ES-I3 (cell line): ENCODE results near the gene GLYAT.
"Not testable (repeated sequence)": the region's sequence is repeated elsewhere in the genome, so short reads cannot be mapped to it uniquely, and the experiment has no call there.

Experiments
- H3K36me3 ChIP-seq: 2 replicates; pipeline ENCODE4 v1.6.1; 2013; ENCODE audit warnings: mild to moderate bottlenecking, low read length, control low read depth, moderate library complexity; ENCODE audit not compliant: insufficient read depth
- H3K4me1 ChIP-seq: 2 replicates; pipeline ENCODE4 v1.6.1; 2013; ENCODE audit warnings: mild to moderate bottlenecking, control low read depth, low read length; ENCODE audit not compliant: insufficient read depth
- H3K9ac ChIP-seq: 2 replicates; pipeline ENCODE4 v1.6.1; 2013; ENCODE audit warnings: low read depth, mild to moderate bottlenecking, low read length, moderate library complexity
- H3K9me3 ChIP-seq: 2 replicates; pipeline ENCODE4 v1.6.1; 2013; ENCODE audit warnings: mild to moderate bottlenecking, low read length, moderate library complexity; ENCODE audit not compliant: control insufficient read depth, insufficient read depth

Gene GLYAT

DNA sequence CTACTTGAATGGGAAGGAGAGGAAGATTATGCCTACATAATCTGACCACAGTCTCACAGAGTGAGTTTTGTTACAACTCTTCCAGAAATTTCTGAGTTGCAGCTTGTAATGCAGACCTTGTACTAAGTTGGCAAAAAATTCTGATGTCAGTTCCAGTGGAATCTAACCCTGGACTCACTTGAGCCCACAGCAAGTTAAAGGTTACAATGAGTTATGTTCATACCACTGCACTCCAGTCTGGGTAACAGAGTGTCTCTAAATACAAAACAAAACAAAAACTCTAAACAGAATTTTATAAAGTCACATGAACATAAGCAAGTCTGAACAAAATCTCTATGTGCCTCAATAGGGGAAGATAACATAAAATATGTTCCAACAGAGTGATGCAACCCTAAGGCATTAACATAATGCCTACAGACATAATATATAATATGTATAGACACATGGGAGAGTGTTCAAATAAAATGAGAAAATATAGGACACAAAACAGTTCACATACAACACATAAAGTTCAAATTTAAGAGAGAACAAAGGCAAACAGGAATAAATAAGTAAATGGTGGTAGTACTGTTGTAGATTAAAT lies 1.1 kb downstream of the GLYAT start:
- Histone ChIP-seq H3K9ac (no peak overlapping the region), H3K9me3 (no peaks in the 10 kb centered on the region), H3K4me1 (no peaks in the 10 kb centered on the region), H3K36me3 (no peaks in the 10 kb centered on the region)

- Histone ChIP-seq H3K4me1 (no peaks in the 10 kb centered on the region), H3K9me3 (no peaks in the 10 kb centered on the region), H3K36me3 (no peaks in the 10 kb centered on the region), H3K9ac (no peak overlapping the region)
These were observed 4.3 kb downstream of the GLYAT start for GRCh38 chr11:58727415-58727797.

- H3K36me3 ChIP-seq, result no peaks in the 10 kb centered on the region
- H3K4me1 ChIP-seq, result no peaks in the 10 kb centered on the region
- H3K9me3 ChIP-seq, result no peaks in the 10 kb centered on the region
- no peak overlapping the region for H3K9ac ChIP-seq
These were observed 4.9 kb downstream of the GLYAT start for GRCh38 chr11:58726737-58727414.

DNA sequence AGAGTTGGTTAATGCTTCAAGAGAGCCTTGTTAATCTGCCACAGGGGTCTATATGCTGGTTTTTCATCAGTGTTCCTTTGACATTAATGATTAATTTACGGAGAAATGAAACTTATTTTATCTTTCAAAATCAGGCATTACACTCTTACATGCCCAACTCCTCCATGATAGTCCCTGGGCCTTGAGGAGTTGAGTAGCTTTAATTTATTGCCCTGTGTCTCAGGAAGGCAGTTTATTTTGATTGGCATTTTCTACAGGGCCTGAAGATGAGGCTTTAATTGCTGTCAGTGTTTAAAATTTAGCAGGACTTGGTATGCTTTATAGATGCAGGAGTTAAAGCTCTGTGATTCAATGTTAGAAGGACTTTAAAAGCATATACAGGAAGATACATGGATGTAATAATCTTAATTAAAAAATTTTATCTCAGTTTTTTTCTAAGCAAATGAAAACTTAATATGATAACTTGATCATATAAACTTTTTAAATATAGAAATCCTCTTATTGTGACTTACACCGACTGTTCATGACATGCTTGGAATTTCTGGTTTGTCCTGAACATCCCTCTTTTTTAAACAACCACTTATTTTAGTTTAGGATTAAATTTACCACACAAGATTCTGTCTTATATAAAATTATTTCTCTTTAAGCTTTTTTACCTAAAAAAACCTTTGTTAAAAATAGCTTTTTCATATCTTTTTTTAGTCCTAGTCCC lies 12.2 kb downstream of the GLYAT start:
- no peak overlapping the region for H3K9ac ChIP-seq
- no peaks in the 10 kb centered on the region for H3K36me3 ChIP-seq
- no peaks in the 10 kb centered on the region for H3K4me1 ChIP-seq
- peaks cover 5% of the 10 kb centered on the region; the same call in 1 of the 2 replicates for H3K9me3 ChIP-seq

DNA sequence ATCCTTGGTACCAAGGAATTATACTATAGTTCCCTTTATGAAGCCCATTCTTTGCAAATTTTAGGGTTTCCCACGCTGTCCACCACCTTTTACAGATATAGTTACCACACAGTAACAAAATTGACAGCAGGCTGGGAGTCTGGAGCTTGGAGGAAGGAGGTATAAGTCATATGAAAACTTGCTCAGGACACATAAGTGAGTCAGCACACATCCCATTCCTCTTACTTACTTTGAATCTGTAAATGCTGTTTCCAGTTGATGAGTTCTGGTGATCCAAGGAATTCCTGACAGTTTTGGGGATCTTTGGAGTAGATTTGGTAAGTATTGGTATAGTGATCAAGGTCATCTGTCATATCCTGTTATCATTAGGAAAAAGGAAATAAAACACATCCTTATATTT lies 19.2 kb downstream of the GLYAT start:
- Histone ChIP-seq H3K9me3 (no peaks in the 10 kb centered on the region; the same call in 1 of the 2 replicates), H3K9ac (no peak overlapping the region), H3K4me1 (no peaks in the 10 kb centered on the region), H3K36me3 (no peaks in the 10 kb centered on the region)

GRCh38 chr11:58711832-58712231 lies 19.9 kb downstream of the GLYAT start:
- no peaks in the 10 kb centered on the region for H3K4me1 ChIP-seq
- H3K9me3 ChIP-seq, result no peaks in the 10 kb centered on the region
- no peak overlapping the region for H3K9ac ChIP-seq
- no peaks in the 10 kb centered on the region for H3K36me3 ChIP-seq

DNA sequence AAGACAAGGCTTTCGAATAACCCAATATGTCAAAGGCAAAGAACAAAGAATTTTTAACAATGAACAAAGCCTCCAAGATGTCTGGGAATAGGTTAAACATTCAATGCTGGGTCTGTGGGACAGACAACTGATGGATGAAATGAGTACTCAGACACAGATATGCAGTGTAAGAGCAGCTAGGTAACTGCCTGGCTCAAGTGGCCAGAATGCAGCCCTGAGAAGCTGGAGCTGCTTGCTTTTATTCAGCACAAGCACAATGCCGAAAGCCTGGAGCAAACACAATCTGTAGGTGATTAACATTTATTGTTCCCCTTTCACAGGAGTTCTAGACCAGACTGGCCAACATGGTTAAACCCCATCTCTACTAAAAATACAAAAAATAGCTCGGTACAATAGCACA lies 24.0 kb downstream of the GLYAT start:
- Histone ChIP-seq H3K9me3 (no peaks in the 10 kb centered on the region), H3K36me3 (no peaks in the 10 kb centered on the region), H3K9ac (no peak overlapping the region), H3K4me1 (no peaks in the 10 kb centered on the region)

DNA sequence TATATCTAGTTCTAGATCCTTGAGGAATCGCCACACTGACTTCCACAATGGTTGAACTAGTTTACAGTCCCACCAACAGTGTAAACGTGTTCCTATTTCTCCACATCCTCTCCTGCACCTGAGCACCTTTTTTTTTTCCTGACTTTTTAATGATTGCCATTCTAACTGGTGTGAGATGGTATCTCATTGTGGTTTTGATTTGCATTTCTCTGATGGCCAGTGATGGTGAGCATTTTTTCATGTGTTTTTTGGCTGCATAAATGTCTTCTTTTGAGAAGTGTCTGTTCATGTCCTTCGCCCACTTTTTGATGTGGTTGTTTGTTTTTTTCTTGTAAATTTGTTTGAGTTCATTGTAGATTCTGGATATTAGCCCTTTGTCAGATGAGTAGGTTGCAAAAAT lies 34.9 kb downstream of the GLYAT start:
- H3K9me3 ChIP-seq, H3K36me3 ChIP-seq, H3K9ac ChIP-seq: not testable (repeated sequence)

DNA sequence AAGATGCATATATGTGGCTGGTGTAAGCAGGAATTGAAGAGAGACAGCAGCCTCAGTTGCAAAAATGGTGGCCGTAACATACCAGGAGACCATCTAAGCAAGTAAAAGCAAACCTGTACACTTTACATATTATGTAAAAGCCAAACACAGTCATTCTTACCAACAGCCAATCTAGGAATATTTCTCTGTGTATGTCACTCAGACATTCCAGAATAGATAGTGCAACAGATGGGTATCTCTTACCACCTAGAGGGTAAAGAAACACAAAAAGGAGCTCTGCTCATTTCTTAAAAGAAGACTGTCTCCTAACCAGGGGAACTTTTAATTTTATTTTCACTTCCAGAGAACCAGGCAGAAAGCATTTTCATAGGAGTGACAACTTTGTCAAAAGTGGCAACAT lies 38.7 kb downstream of the GLYAT start:
- H3K9ac ChIP-seq, result no peak overlapping the region
- no peaks in the 10 kb centered on the region for H3K4me1 ChIP-seq
- no peaks in the 10 kb centered on the region for H3K9me3 ChIP-seq
- no peaks in the 10 kb centered on the region for H3K36me3 ChIP-seq

More for the DNA sequence above, 34.9 kb downstream of the GLYAT start:
- not testable (repeated sequence) for H3K4me1 ChIP-seq

- Histone ChIP-seq H3K9ac (no peak overlapping the region), H3K9me3 (no peaks in the 10 kb centered on the region), H3K36me3 (no peaks in the 10 kb centered on the region), H3K4me1 (no peaks in the 10 kb centered on the region)
These were observed 40.1 kb downstream of the GLYAT start for GRCh38 chr11:58691675-58692074.

DNA sequence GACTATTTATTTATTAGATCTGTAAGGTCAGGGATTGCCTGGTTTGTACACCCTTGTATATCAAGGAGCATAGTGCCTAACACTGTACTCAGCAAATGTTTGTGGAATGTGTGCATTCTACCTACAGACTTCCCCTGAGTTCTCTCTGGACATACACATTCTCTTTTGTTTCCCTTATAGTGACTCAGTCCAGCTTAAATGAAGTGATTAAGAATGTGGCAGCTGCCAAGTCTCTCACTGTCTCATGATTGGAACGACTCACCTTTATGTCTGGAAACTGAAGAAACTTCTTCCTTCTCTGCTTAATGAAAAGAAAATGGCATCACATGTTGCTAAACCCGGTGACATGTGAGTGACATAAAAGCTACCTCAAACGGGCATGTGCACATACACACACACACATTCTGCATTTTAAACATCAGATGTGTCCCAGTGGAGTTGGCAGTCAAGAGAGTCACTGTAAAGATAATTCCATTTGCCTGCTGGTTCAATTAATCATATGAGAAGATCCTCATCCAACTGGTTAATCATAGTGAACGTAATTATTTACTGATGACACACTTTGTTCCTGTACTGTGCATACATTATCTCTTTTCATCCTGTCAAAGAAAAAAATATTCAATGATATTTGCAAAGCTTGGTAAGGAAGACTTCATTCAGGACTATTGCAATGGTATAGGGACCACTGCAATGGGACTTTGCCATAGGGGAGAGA lies 42.8 kb downstream of the GLYAT start:
- Histone ChIP-seq H3K9me3 (no peaks in the 10 kb centered on the region), H3K9ac (no peak overlapping the region), H3K36me3 (no peaks in the 10 kb centered on the region), H3K4me1 (no peaks in the 10 kb centered on the region)

- Histone ChIP-seq H3K9ac (no peak overlapping the region), H3K36me3 (no peaks in the 10 kb centered on the region), H3K9me3 (no peaks in the 10 kb centered on the region), H3K4me1 (no peaks in the 10 kb centered on the region)
These were observed 45.6 kb downstream of the GLYAT start for GRCh38 chr11:58685973-58686722.

- not testable (repeated sequence) for H3K36me3 ChIP-seq, H3K4me1 ChIP-seq, H3K9me3 ChIP-seq, H3K9ac ChIP-seq
These were observed 49.1 kb downstream of the GLYAT start for GRCh38 chr11:58682660-58683059.

DNA sequence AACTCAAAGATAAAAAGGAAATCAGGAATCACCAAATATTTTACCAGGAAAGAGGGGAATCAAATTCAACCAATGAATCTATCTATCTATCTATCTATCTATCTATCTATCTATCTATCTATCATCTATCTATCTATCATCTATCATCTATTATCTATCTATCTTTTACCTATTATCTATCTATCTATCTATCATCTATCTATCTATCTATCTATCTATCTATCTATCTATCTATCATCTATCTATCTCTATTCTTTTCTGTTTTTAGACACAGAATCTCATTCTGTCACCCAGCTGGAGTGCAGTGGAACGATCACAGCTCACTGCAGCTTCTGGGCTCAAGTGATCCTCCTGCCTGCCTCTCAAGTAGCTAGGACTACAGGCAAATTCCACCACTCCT lies 54.2 kb downstream of the GLYAT start:
- not testable (repeated sequence) for H3K36me3 ChIP-seq, H3K9ac ChIP-seq, H3K4me1 ChIP-seq, H3K9me3 ChIP-seq
